OCI-LY1 (cell line): ENCODE measurements around the gene ERLIN1.

Source experiments
- EZH2 ChIP-seq: fragments of 200-600 bp; sonication (generic), shearing (Covaris generic); IDR thresholded peaks from 2 replicates; pipeline ENCODE4 v1.8.0; 2017; ENCODE audit warnings: borderline replicate concordance, mixed run types, mild to moderate bottlenecking, antibody characterized with exemption, low read length, moderate library complexity, mixed read lengths
- TF ChIP-seq, protein P1 (sequence below): fragments of 200-600 bp; sonication (generic), shearing (Covaris generic); IDR thresholded peaks from 2 replicates; pipeline ENCODE4 v1.5.1; 2017; ENCODE audit warnings: mild to moderate bottlenecking, antibody characterized with exemption, low read length, moderate library complexity, mixed read lengths

DNA sequence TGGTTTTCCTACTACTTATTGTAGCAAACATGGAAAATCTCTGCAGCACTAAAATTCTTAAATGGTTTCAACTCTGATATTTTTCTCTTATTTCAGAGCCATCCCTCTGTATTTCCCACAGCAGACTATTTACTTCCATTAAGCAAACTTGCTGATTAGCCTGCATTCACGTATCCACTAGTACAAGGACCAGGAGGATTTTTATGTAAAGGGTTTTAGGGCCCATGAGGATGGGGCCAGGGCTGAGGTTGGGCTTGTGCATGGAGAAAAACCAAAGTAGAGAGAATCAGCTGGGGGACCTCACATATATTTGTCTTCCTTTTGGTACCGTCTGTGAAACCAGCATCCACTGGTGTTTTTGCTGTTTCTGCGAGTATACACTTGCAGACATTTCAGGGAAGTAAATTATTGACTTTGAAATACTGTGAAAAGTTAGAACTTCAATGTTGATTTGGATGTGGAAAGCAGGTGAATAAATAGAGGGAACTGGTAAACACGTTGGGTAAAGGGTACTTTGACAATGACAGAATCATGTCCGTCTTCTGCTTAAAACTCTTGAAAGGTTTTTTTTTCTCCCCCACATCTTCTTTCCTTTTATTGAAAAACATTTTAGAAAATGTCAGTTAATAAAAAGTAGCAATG is 44.3 kb downstream of the ERLIN1 start:
- TF ChIP-seq, protein P1, sequence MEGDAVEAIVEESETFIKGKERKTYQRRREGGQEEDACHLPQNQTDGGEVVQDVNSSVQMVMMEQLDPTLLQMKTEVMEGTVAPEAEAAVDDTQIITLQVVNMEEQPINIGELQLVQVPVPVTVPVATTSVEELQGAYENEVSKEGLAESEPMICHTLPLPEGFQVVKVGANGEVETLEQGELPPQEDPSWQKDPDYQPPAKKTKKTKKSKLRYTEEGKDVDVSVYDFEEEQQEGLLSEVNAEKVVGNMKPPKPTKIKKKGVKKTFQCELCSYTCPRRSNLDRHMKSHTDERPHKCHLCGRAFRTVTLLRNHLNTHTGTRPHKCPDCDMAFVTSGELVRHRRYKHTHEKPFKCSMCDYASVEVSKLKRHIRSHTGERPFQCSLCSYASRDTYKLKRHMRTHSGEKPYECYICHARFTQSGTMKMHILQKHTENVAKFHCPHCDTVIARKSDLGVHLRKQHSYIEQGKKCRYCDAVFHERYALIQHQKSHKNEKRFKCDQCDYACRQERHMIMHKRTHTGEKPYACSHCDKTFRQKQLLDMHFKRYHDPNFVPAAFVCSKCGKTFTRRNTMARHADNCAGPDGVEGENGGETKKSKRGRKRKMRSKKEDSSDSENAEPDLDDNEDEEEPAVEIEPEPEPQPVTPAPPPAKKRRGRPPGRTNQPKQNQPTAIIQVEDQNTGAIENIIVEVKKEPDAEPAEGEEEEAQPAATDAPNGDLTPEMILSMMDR: no peak
- TF ChIP-seq EZH2: no peak
